ENCODE results near the gene EPX.
A peak's percentile ranks its signal among the peaks of the same experiment; 100 is the strongest.
"Not testable (repeated sequence)": the region's sequence is repeated elsewhere in the genome, so short reads cannot be mapped to it uniquely, and the experiment has no call there.

Gene EPX

GRCh38 chr17:58192612-58193011 lies at the start of gene EPX:
Gene EPX, plus strand, starts transcription at chr17:58192726. Its CDS starts 121 bp downstream, at chr17:58192847.
- DNase-seq (ENCODE audit: low read depth, low spot score), result no peak

DNA sequence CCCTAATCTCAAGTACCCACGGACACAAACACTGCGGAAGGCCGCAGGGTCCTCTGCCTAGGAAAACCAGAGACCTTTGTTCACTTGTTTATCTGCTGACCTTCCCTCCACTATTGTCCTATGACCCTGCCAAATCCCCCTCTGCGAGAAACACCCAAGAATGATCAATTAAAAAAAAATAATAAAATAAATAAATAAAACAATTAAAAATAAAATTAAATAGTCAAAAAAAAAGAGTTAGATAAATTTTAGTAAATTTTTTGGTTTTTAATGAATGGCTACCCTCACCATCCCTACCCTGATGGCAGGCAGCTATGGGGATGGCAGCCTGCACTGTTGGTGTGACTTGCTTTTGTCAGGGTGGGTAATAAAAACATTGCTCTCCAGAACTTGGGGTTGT lies 49.2 kb upstream of the EPX start:
- DNase-seq (ENCODE audit: low read depth, low spot score), result not testable (repeated sequence)

GRCh38 chr17:58144801-58145200 lies 47.7 kb upstream of the EPX start:
- DNase-seq (ENCODE audit: low read depth, low spot score), result no peak

- DNase-seq (ENCODE audit: low read depth, low spot score), result no peak
Measured at GRCh38 chr17:58147930-58148434, 44.5 kb upstream of the EPX start, which contains the start of gene OR4D1. Gene OR4D1, plus strand, starts transcription at chr17:58148384. Its CDS starts 6,770 bp downstream, at chr17:58155154.

DNA sequence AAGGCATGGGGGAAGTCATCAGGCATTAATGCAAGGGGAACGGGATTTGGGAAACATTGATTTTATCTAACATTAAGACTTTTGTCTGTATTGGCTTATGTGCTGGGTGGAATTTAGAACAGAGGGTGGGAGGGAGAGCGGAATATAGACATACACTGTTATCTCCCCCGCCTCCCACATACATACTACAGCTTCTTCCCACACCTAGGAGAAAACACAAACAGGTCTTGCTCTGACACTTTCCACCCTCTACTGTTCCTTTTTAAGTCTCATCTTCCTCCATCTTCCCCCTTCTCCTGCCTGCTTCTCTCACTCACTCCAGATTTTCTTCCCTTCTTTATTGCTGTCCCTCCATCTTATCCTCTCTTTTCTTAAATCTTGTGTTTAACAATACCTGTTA lies 43.9 kb upstream of the EPX start:
- DNase-seq (ENCODE audit: low read depth, low spot score), result no peak

DNA sequence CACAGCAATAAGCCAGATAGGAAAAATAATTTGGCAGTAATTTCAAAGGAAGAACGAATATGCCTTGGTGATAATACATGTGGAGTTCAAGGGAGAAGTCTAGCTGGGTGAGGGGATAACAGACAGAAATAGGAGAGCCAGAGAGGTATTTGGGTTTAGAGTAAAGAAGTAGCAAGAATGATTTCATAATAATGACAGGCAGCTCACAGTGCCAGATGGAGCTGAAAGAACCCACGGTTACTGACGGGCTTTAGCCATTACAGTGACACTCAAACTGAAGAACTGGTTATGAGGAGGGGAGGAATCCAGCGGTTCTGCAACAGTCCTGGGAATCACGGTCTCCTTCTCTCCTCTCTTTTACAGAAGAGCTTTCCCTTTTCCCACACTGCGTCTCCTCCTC lies 42.1 kb upstream of the EPX start:
- DNase-seq (ENCODE audit: low read depth, low spot score), result no peak

DNA sequence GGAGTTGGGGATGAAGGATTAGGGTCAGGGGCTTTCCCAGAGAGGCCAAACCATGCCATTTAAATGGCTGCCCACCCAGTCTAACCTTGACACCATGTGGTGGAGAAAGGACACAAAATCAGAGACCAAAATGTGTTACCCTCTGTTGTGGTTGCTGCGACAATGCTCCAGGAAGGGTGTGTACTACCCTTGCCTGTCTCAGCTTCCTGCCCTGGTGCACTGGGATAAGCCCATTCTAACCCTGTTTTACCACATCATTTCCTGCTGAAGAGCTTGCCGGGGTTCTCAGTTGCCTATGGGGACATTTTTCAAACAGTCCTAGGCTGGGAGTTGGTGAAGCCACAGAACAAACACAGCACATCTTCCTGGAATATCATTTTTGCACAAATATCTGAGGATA lies 39.5 kb upstream of the EPX start:
- no peak for DNase-seq (ENCODE audit: low read depth, low spot score)

DNA sequence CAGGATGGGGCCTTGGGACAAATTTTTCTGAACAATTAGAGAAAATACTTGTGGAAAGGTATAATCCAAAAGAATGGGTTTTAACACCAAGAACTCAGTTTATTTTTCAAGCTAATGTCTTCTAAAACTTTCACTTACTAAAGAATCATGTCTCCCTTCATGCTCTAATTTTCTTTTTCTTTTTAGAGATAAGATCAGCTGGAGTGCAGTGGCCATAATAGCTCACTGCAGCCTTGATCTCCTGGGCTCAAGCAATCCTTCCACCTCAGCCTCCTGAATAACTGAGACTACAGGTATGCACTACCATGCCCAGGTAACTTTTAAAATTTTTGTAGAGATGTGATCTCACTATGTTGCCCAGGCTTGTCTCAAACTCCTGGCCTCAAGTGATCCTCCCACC lies 38.9 kb upstream of the EPX start:
- no peak for DNase-seq (ENCODE audit: low read depth, low spot score)

- DNase-seq (ENCODE audit: low read depth, low spot score), result peak; percentile 66
Measured at GRCh38 chr17:58156839-58157803, 35.4 kb upstream of the EPX start.

- no peak for DNase-seq (ENCODE audit: low read depth, low spot score)
Measured at GRCh38 chr17:58158181-58158580, 34.3 kb upstream of the EPX start.

- no peak for DNase-seq (ENCODE audit: low read depth, low spot score)
Measured at GRCh38 chr17:58161566-58161965, 31.0 kb upstream of the EPX start.

DNA sequence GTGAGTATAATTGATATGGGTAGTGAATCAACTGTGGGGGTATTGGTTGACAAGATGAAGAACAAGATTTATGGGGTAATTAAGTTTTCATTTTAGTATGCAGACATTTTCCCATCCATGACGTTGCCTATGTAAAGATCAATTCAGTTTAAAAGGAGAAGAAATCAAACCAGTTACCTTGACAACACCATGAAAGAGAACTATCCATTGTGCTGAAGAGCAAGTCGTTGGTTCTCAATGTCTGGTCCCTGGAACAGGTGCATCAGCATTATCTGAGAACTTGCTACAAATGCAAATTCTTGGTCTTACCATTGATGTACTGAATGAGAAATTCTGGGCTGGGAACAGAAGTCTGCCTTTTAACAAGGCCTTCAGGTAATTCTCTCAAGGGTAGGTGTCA lies 26.5 kb upstream of the EPX start:
- no peak for DNase-seq (ENCODE audit: low read depth, low spot score)

GRCh38 chr17:58166682-58167081 lies 25.8 kb upstream of the EPX start, which contains the start of gene OR4D2:
Gene OR4D2, plus strand, starts transcription at chr17:58166982. Its CDS starts 2,674 bp downstream, at chr17:58169656.
- DNase-seq (ENCODE audit: low read depth, low spot score), result no peak

DNA sequence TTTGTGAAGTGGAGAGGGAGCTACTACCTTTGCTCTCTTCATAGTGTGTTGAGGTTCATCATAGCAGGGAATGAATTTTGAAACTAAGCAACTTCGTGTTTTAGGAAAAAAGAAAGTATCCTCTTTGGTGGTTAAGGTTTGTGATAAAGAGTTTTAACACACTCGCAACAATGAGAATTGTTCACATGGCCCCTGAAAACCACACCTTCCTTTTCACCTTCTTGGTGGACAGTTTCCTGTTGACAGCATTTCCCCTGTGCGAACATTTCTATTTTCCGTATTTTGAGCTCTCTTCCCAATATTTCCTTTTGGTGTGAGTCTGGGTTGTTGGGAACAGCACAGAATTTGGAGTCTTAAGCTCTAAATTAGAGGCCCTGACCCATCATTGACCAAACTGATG lies 21.9 kb upstream of the EPX start:
- no peak for DNase-seq (ENCODE audit: low read depth, low spot score)

- peak; percentile 65 for DNase-seq (ENCODE audit: low read depth, low spot score)
Measured at GRCh38 chr17:58172369-58173071, 20.0 kb upstream of the EPX start.

DNA sequence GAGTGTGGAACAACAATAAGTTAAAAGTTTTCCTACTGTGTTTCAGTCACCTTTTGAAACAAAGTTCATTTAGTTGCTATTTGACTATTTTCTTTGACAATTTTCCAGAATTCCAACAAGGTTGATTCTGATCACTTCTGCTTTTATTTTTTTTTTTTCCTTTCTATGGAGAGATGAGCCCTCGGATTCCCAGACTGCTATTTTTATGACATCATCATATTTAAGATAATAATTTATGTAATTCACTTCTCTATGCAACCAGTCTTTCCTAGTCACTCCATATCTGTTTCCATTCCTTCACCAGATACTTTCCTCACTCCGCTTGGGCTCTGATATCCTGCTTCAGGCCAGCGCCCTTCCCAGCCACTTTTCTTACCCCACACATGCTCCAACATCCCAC lies 17.7 kb upstream of the EPX start:
- DNase-seq (ENCODE audit: low read depth, low spot score), result no peak

DNA sequence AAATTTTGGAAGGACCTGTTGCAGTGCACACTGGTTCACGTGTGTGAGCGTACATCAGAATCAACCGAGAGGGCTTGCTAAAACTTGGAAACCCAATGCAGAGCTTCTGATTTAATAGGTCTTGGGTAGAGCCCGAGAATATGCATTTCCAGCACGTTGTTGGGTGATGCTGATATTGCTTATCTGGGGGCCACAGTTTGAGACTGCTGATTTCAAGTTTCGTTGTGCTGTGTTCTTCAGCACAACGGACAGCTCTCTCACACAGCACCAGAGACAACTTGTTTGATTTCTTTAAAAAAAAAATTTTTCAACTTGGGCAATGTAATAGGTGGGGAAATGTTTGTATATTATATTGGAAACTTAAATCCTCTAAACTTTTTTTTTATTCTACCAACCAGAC lies 16.3 kb upstream of the EPX start:
- DNase-seq (ENCODE audit: low read depth, low spot score), result no peak

DNA sequence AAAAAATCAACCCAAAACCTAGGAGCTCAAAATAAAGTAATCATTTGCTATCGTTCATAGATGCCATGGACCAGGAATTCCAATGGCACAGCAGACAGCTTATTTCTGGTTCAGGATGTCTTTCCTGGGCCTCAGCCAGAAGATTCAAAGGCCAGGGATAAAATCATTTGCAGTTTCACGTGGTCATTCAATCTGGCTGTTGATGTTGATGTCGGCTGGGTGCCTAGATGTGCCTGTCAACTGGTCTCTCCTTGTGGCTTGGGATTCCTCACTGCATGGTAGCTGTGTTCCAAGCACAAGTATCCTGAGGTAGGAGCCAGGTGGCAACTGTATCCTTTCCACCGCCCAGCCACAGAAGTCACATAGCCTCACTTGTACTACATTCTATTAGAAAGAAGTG lies 10.7 kb upstream of the EPX start:
- DNase-seq (ENCODE audit: low read depth, low spot score), result no peak

- no peak for DNase-seq (ENCODE audit: low read depth, low spot score)
Measured at GRCh38 chr17:58183514-58183913, 9.0 kb upstream of the EPX start.

- DNase-seq (ENCODE audit: low read depth, low spot score), result peak; percentile 89
Measured at GRCh38 chr17:58184308-58184985, 8.1 kb upstream of the EPX start.

DNA sequence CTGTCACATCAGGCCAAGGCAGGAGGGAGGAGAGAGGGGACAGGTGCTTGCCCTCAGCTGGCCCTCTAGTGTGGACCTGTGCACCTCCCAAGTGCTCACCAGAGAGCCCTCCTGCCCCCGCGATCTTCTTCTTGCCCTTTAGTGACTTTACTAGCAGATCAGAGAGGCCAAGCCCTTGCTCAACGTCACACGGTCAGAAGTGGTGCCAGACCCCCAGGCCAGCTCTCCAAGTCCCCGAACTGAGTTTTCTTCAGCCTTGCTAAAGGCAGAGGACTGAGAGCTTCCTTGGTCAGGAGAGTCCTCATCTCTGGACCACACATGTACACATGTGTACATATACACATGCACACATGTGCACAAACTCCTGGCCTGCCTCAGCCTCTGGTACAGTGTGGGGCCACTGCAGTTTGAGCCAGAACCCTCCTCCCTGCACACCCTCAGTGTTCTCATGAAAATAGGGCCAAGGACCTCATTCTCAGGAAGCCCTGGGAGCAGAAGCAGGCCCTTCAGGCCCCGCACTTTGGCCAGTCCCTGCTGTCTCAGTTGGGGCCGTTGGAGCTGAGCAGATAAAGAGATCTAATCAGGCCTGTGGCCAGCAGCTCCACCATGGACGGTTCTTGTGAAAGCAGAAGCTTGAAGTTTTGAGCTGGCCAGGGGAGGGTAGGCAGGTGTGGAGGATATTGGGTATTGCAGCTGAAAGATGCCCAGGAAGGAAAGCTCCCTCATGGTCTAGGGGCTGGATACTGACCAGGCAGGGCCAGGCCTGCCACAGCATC lies 7.4 kb upstream of the EPX start:
- DNase-seq (ENCODE audit: low read depth, low spot score), result no peak

Data from ELF-1 (cell line).